Neural progenitor cell (in vitro differentiated cells): ENCODE measurements around the gene MRTFB. TPM values are rescaled to one million over a fixed set of nuclear protein-coding genes. Genes with fewer than 3 reads are reported as not detected.

ENCODE experiments used
- DNase-seq: peaks from one replicate; pipeline ENCODE4 v3.0.0-alpha.2; 2016; ENCODE audit warnings: low spot score
- H2AFZ ChIP-seq: fragments of 200-600 bp; sonication (generic); replicated peaks from 2 replicates; pipeline ENCODE4 v1.6.1; 2016; ENCODE audit warnings: antibody characterized with exemption
- H3F3A ChIP-seq: fragments of 200-600 bp; sonication (generic); 2 replicates; pipeline ENCODE4 v1.6.1; 2016; ENCODE audit warnings: antibody characterized with exemption, low read depth
- H3K27ac ChIP-seq: fragments of 200-600 bp; sonication (generic); 2 replicates; pipeline ENCODE4 v1.5.1; 2016; ENCODE audit warnings: mild to moderate bottlenecking
- H3K27me3 ChIP-seq: fragments of 200-600 bp; sonication (generic); 2 replicates; pipeline ENCODE4 v1.6.1; 2016; ENCODE audit warnings: mild to moderate bottlenecking, moderate library complexity
- H3K36me3 ChIP-seq: fragments of 200-600 bp; sonication (generic); 2 replicates; pipeline ENCODE4 v1.5.1; 2016
- H3K4me1 ChIP-seq: fragments of 200-600 bp; sonication (generic); 2 replicates; pipeline ENCODE4 v1.6.1; 2016; ENCODE audit warnings: mixed run types
- H3K4me2 ChIP-seq: fragments of 200-600 bp; sonication (generic); 2 replicates; pipeline ENCODE4 v1.6.1; 2016
- H3K4me3 ChIP-seq: fragments of 200-600 bp; sonication (generic); 2 replicates; pipeline ENCODE4 v1.5.1; 2016
- H3K79me2 ChIP-seq: fragments of 200-600 bp; sonication (generic); 2 replicates; pipeline ENCODE4 v1.6.1; 2016; ENCODE audit warnings: low read depth
- H3K9ac ChIP-seq: fragments of 200-600 bp; sonication (generic); 2 replicates; pipeline ENCODE4 v1.6.1; 2016
- H3K9me3 ChIP-seq: fragments of 200-600 bp; sonication (generic); 2 replicates; pipeline ENCODE4 v1.5.1; 2016; ENCODE audit warnings: low read depth
- H4K20me1 ChIP-seq: fragments of 200-600 bp; sonication (generic); 2 replicates; pipeline ENCODE4 v1.6.1; 2016; ENCODE audit warnings: low read depth
- H3K27ac Mint-ChIP-seq: 3 replicates; pipeline ENCODE4 v1.8.0; 2021; ENCODE audit warnings: mixed read lengths
- H3K27me3 Mint-ChIP-seq: 2 replicates; pipeline ENCODE4 v1.8.0; 2022; ENCODE audit warnings: low read depth, mild to moderate bottlenecking, inconsistent platforms, moderate library complexity, mixed read lengths; ENCODE audit not compliant: insufficient read depth
- H3K36me3 Mint-ChIP-seq: 3 replicates; pipeline ENCODE4 v1.8.0; 2021; ENCODE audit warnings: mixed read lengths
- H3K4me1 Mint-ChIP-seq: 3 replicates; pipeline ENCODE4 v1.8.0; 2021; ENCODE audit warnings: mixed read lengths
- H3K4me3 Mint-ChIP-seq: 3 replicates; pipeline ENCODE4 v1.8.0; 2021; ENCODE audit warnings: mild to moderate bottlenecking, moderate library complexity, mixed read lengths
- H3K9me3 Mint-ChIP-seq: 3 replicates; pipeline ENCODE4 v1.8.0; 2020; ENCODE audit warnings: mixed read lengths
- CTCF ChIP-seq: fragments of 200-600 bp; sonication (generic); IDR thresholded peaks from 2 replicates; pipeline ENCODE4 v1.5.1; 2017; ENCODE audit warnings: antibody characterized with exemption, mild to moderate bottlenecking
- EZH2 ChIP-seq: fragments of 200-600 bp; sonication (generic); IDR thresholded peaks from 2 replicates; pipeline ENCODE4 v1.6.1; 2017; ENCODE audit warnings: antibody characterized with exemption, mild to moderate bottlenecking, moderate library complexity
- EZH2phosphoT487 ChIP-seq: fragments of 200-600 bp; sonication (generic); IDR thresholded peaks from 2 replicates; pipeline ENCODE4 v1.6.1; 2017; ENCODE audit warnings: antibody characterized with exemption
- total RNA-seq: library from RNA; depleted of rRNA; stranded (reverse); fragments of >200 nt; gene quantifications from 2 replicates; pipeline ENCODE4 v1.2.3, GENCODE V29; 2015; ENCODE audit warnings: low replicate concordance

Gene MRTFB
- total RNA-seq, 1 donor from 2014 or later: 26.8 TPM

- H4K20me1 ChIP-seq: peaks cover 18% of the 10 kb centered on the region
- no peak for DNase-seq
- H3K4me3 ChIP-seq: no peak overlapping the region
- TF ChIP-seq EZH2phosphoT487 (no peak), EZH2 (no peak)
- Mint-ChIP-seq H3K27me3 (no peaks in the 10 kb centered on the region), H3K4me1 (peaks cover 19% of the 10 kb centered on the region), H3K36me3 (peaks cover 15% of the 10 kb centered on the region), H3K27ac (no peak overlapping the region), H3K4me3 (no peak overlapping the region), H3K9me3 (no peaks in the 10 kb centered on the region)
- H3K9me3 ChIP-seq: no peaks in the 10 kb centered on the region
- no peak overlapping the region for H3K4me2 ChIP-seq
- no peaks in the 10 kb centered on the region for H3K36me3 ChIP-seq
- peaks cover 21% of the 10 kb centered on the region for H3K4me1 ChIP-seq
- no peak overlapping the region for H3K9ac ChIP-seq
- H3K79me2 ChIP-seq: peaks cover 78% of the 10 kb centered on the region
- H3K27me3 ChIP-seq: no peaks in the 10 kb centered on the region
- H3K27ac ChIP-seq: no peak overlapping the region
- H3F3A ChIP-seq: peaks cover 5% of the 10 kb centered on the region
- no peak overlapping the region for H2AFZ ChIP-seq
Measured at GRCh38 chr16:14129502-14129901, 58.4 kb downstream of the MRTFB start.

GRCh38 chr16:14131774-14132695 is 60.9 kb downstream of the MRTFB start:
- no peak overlapping the region for H3K4me3 ChIP-seq
- no peaks in the 10 kb centered on the region for H3K27me3 ChIP-seq
- H3K4me2 ChIP-seq: no peak overlapping the region
- H4K20me1 ChIP-seq: no peaks in the 10 kb centered on the region
- TF ChIP-seq EZH2 (no peak), CTCF (no peak), EZH2phosphoT487 (no peak)
- DNase-seq: no peak
- Mint-ChIP-seq H3K4me3 (no peak overlapping the region), H3K27me3 (no peaks in the 10 kb centered on the region), H3K4me1 (peaks cover 7% of the 10 kb centered on the region), H3K9me3 (no peaks in the 10 kb centered on the region), H3K27ac (no peak overlapping the region), H3K36me3 (peaks cover 16% of the 10 kb centered on the region)
- no peaks in the 10 kb centered on the region for H3K9me3 ChIP-seq
- H3F3A ChIP-seq: no peaks in the 10 kb centered on the region
- H3K4me1 ChIP-seq: no peaks in the 10 kb centered on the region
- H3K9ac ChIP-seq: no peak overlapping the region
- H3K36me3 ChIP-seq: no peaks in the 10 kb centered on the region
- H3K79me2 ChIP-seq: peaks cover 67% of the 10 kb centered on the region
- no peak overlapping the region for H3K27ac ChIP-seq
- no peak overlapping the region for H2AFZ ChIP-seq

- no peak overlapping the region for H3K4me2 ChIP-seq
- no peaks in the 10 kb centered on the region for H3K9me3 Mint-ChIP-seq
- no peak overlapping the region for H3K27ac ChIP-seq
- H3K4me1 ChIP-seq: no peaks in the 10 kb centered on the region
- peaks cover 7% of the 10 kb centered on the region for H3K4me1 Mint-ChIP-seq
- no peaks in the 10 kb centered on the region for H3F3A ChIP-seq
- no peak overlapping the region for H2AFZ ChIP-seq
- no peak overlapping the region for H3K4me3 Mint-ChIP-seq
- H3K27me3 Mint-ChIP-seq: no peaks in the 10 kb centered on the region
- no peak for DNase-seq
- no peak overlapping the region for H3K9ac ChIP-seq
- H3K79me2 ChIP-seq: peaks cover 71% of the 10 kb centered on the region
- TF ChIP-seq EZH2phosphoT487 (no peak), EZH2 (no peak), CTCF (no peak)
- H3K27me3 ChIP-seq: no peaks in the 10 kb centered on the region
- H3K9me3 ChIP-seq: no peaks in the 10 kb centered on the region
- H3K36me3 ChIP-seq: no peaks in the 10 kb centered on the region
- H3K27ac Mint-ChIP-seq: no peak overlapping the region
- H3K36me3 Mint-ChIP-seq: peaks cover 13% of the 10 kb centered on the region
- no peak overlapping the region for H3K4me3 ChIP-seq
- H4K20me1 ChIP-seq: no peaks in the 10 kb centered on the region
Measured at GRCh38 chr16:14132696-14133048, 61.6 kb downstream of the MRTFB start.

- Histone ChIP-seq H3K79me2 (peaks cover 70% of the 10 kb centered on the region), H3K27ac (no peak overlapping the region), H3K4me2 (no peak overlapping the region), H3K9ac (no peak overlapping the region), H4K20me1 (no peaks in the 10 kb centered on the region), H2AFZ (no peak overlapping the region), H3K27me3 (no peaks in the 10 kb centered on the region), H3K4me1 (no peaks in the 10 kb centered on the region), H3K36me3 (no peaks in the 10 kb centered on the region), H3F3A (no peaks in the 10 kb centered on the region), H3K9me3 (peaks cover 3% of the 10 kb centered on the region), H3K4me3 (no peak overlapping the region)
- H3K4me1 Mint-ChIP-seq: peaks cover 7% of the 10 kb centered on the region
- no peak for DNase-seq
- H3K27me3 Mint-ChIP-seq: no peaks in the 10 kb centered on the region
- H3K9me3 Mint-ChIP-seq: no peaks in the 10 kb centered on the region
- no peak overlapping the region for H3K27ac Mint-ChIP-seq
- no peak overlapping the region for H3K4me3 Mint-ChIP-seq
- no peak for TF ChIP-seq CTCF
- TF ChIP-seq EZH2: no peak
- TF ChIP-seq EZH2phosphoT487: no peak
- peaks cover 16% of the 10 kb centered on the region for H3K36me3 Mint-ChIP-seq
Measured at GRCh38 chr16:14133907-14134306, 62.8 kb downstream of the MRTFB start.
